OCI-LY7 (cell line): ENCODE measurements around the gene SEMA3D.

ENCODE experiments used
- EZH2phosphoT487 ChIP-seq: fragments of 200-600 bp; sonication (generic); IDR thresholded peaks from 2 replicates; pipeline ENCODE4 v1.6.1; 2018; ENCODE audit warnings: low read depth, borderline replicate concordance, mild to moderate bottlenecking, mixed run types, antibody characterized with exemption, low read length, moderate library complexity, mixed read lengths
- TF ChIP-seq, protein P1 (sequence below): fragments of 200-600 bp; sonication (generic); conservative IDR thresholded peaks from 2 replicates; pipeline ENCODE4 v1.5.1; 2014; ENCODE audit warnings: mild to moderate bottlenecking, antibody characterized with exemption, low read length, moderate library complexity, mixed read lengths

DNA sequence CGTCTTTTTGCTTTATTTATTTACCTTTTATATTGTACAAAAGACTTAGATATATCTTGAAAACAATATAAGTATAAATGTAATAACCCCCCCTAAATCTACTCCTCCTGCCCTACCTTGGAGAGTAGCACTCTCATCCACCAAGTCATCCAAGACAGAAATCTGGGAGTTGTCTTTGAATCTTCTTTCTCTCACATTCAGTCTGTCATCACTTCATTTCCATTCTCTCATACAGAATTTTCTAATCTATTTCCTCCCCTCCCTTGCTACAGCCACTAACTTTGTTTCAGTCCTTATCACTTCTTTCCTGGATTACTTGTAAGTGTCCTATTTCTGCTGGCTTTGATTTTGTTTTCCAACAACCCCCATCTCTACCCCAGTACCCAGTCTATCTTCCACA is 170.6 kb downstream of the SEMA3D start:
- TF ChIP-seq, protein P1, sequence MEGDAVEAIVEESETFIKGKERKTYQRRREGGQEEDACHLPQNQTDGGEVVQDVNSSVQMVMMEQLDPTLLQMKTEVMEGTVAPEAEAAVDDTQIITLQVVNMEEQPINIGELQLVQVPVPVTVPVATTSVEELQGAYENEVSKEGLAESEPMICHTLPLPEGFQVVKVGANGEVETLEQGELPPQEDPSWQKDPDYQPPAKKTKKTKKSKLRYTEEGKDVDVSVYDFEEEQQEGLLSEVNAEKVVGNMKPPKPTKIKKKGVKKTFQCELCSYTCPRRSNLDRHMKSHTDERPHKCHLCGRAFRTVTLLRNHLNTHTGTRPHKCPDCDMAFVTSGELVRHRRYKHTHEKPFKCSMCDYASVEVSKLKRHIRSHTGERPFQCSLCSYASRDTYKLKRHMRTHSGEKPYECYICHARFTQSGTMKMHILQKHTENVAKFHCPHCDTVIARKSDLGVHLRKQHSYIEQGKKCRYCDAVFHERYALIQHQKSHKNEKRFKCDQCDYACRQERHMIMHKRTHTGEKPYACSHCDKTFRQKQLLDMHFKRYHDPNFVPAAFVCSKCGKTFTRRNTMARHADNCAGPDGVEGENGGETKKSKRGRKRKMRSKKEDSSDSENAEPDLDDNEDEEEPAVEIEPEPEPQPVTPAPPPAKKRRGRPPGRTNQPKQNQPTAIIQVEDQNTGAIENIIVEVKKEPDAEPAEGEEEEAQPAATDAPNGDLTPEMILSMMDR: no peak
- TF ChIP-seq EZH2phosphoT487: no peak
